Measurements from ENCODE around the gene TIGD4.
"Not testable (repeated sequence)": the region's sequence is repeated elsewhere in the genome, so short reads cannot be mapped to it uniquely, and the experiment has no call there.

TIGD4 gene

GRCh38 chr4:152771741-152772533 lies 7.6 kb downstream of the TIGD4 start:
- TF ChIP-seq CTCF (conservative IDR thresholded peaks at IDR 0.05; ENCODE audit: low read depth, low read length) = no peak
- DNase-seq (ENCODE audit: low read depth) = no peak
- H3K4me3 ChIP-seq (ENCODE audit: low read length) = no peak overlapping the region

DNA sequence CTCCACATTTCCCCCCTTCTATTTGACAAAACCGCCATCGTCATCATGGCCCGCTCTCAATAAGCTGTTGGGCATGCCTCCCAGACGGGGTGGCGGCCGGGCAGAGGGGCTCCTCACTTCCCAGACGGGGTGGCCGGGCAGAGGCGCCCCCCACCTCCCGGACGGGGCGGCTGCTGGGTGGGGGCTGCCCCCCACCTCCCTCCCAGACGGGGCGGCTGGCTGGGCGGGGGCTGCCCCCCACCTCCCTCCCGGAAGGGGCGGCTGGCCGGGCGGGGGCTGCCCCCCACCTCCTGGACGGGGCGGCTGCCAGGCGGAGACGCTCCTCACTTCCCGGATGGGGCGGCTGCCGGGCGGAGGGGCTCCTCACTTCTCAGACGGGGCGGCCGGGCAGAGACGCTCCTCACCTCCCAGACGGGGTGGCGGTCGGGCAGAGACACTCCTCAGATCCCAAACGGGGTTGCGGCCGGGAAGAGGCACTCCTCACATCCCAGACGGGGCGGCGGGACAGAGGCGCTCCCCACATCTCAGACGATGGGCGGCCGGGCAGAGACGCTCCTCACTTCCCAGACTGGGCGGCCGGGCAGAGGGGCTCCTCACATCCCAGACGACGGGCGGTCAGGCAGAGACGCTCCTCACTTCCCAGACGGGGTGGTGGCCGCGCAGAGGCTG lies 14.3 kb downstream of the TIGD4 start:
- DNase-seq (ENCODE audit: low read depth); H3K4me3 ChIP-seq (ENCODE audit: low read length): not testable (repeated sequence)

DNA sequence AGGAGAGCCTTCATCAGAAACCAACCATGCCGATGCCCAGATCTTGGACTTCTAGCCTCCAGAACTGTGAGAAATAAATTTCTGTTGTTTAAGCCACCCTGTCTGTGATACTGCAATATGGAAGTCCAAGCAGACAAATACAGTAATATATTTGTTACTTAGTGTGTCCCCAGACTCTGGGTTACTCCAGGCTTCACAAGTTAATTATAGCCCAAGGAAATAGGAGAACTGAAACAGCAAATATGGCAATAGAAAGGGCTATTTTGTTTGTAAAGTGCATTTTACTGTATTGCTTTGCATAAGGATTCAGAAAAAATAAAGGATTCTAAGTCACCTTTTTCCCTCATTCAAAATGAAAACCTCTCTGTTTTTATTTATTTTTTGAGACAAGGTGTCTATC lies 15.7 kb downstream of the TIGD4 start:
- TF ChIP-seq CTCF (conservative IDR thresholded peaks at IDR 0.05; ENCODE audit: low read depth, low read length) = no peak
- H3K4me3 ChIP-seq (ENCODE audit: low read length) = no peak overlapping the region
- no peak for DNase-seq (ENCODE audit: low read depth)

DNA sequence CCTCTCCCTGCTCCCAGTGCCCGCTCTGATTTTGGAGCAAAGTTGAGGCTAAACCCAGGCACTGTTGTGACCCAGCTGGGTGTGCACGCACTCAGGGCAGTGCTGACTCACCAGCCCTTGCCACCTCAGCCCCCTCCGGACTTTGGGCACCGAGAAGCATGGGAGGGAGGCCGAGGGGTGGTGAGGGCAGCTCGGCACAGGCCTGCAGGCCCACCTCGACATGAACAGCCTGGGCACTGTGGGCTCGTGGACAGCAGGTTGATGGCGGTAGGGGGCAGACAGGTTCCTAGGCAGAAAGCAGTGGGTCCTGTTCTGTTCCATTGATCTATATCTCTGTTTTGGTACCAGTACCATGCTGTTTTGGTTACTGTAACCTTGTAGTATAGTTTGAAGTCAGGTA lies 30.9 kb downstream of the TIGD4 start:
- no peak overlapping the region for H3K4me3 ChIP-seq (ENCODE audit: low read length)
- no peak for TF ChIP-seq CTCF (conservative IDR thresholded peaks at IDR 0.05; ENCODE audit: low read depth, low read length)
- no peak for DNase-seq (ENCODE audit: low read depth)

GRCh38 chr4:152747444-152747843 lies 32.1 kb downstream of the TIGD4 start:
- TF ChIP-seq CTCF (conservative IDR thresholded peaks at IDR 0.05; ENCODE audit: low read depth, low read length) = no peak
- no peak overlapping the region for H3K4me3 ChIP-seq (ENCODE audit: low read length)
- DNase-seq (ENCODE audit: low read depth) = no peak

- no peak for DNase-seq (ENCODE audit: low read depth)
Measured at GRCh38 chr4:152738827-152739226, 40.7 kb downstream of the TIGD4 start.

GRCh38 chr4:152735906-152736305 lies 43.6 kb downstream of the TIGD4 start:
- no peak overlapping the region for H3K4me3 ChIP-seq (ENCODE audit: low read length)
- no peak for TF ChIP-seq CTCF (conservative IDR thresholded peaks at IDR 0.05; ENCODE audit: low read depth, low read length)
- DNase-seq (ENCODE audit: low read depth) = no peak

More at GRCh38 chr4:152738827-152739226, 40.7 kb downstream of the TIGD4 start:
- TF ChIP-seq CTCF (conservative IDR thresholded peaks at IDR 0.05; ENCODE audit: low read depth, low read length) = no peak
- no peak overlapping the region for H3K4me3 ChIP-seq (ENCODE audit: low read length)

Measured in retinal pigment epithelial cell (primary cell).